NB4 (cell line): Measurements from ENCODE around the gene AKR1A1.

Source experiments
- DNase-seq: peaks from one replicate; pipeline ENCODE4 v3.0.0; 2010; ENCODE audit warnings: low read depth
- H3K4me3 ChIP-seq: one replicate; pipeline ENCODE4 v1.5.1; 2011; ENCODE audit warnings: mild to moderate bottlenecking, low read depth, low read length, moderate library complexity
- MYC ChIP-seq: IDR thresholded peaks from 2 replicates; pipeline ENCODE4 v1.6.1; 2011; ENCODE audit warnings: low read depth, low read length
- POLR2A ChIP-seq: IDR thresholded peaks from 2 replicates; pipeline ENCODE4 v1.6.1; 2011; ENCODE audit warnings: mild to moderate bottlenecking; ENCODE audit not compliant: insufficient read length; ENCODE audit errors: extremely low read depth
- TF ChIP-seq, protein P1 (sequence below): IDR thresholded peaks from one replicate; pipeline ENCODE4 v1.5.1; 2012; ENCODE audit warnings: low read depth, low read length
- TF ChIP-seq, protein P2 (sequence below): IDR thresholded peaks from 2 replicates; pipeline ENCODE4 v1.6.1; 2011; ENCODE audit warnings: low read depth, low read length

AKR1A1 gene

DNA sequence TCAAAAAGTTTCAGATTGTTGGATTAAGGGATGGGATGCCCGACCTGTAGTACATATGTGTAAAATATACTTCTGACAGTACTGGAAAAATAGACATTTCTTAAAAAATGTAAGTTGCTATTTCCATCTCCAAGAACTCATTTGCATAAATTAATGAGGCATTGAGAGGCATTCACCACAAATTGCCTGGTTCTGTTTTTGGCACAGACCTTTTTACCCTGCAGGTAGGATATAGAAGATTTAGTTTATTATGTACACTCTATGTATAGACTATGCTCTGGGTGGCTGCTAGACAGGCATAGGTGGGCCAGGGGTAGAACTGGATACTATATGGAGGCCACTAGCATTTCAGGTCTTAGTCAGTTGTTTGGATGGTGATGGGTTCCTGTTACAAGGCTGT is 65.3 kb downstream of the AKR1A1 start:
- no peak overlapping the region for H3K4me3 ChIP-seq
- TF ChIP-seq, protein P1, sequence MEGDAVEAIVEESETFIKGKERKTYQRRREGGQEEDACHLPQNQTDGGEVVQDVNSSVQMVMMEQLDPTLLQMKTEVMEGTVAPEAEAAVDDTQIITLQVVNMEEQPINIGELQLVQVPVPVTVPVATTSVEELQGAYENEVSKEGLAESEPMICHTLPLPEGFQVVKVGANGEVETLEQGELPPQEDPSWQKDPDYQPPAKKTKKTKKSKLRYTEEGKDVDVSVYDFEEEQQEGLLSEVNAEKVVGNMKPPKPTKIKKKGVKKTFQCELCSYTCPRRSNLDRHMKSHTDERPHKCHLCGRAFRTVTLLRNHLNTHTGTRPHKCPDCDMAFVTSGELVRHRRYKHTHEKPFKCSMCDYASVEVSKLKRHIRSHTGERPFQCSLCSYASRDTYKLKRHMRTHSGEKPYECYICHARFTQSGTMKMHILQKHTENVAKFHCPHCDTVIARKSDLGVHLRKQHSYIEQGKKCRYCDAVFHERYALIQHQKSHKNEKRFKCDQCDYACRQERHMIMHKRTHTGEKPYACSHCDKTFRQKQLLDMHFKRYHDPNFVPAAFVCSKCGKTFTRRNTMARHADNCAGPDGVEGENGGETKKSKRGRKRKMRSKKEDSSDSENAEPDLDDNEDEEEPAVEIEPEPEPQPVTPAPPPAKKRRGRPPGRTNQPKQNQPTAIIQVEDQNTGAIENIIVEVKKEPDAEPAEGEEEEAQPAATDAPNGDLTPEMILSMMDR, result no peak
- TF ChIP-seq MYC, result no peak
- TF ChIP-seq, protein P2, sequence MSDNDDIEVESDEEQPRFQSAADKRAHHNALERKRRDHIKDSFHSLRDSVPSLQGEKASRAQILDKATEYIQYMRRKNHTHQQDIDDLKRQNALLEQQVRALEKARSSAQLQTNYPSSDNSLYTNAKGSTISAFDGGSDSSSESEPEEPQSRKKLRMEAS, result no peak
- no peak for TF ChIP-seq POLR2A
- no peak for DNase-seq

DNA sequence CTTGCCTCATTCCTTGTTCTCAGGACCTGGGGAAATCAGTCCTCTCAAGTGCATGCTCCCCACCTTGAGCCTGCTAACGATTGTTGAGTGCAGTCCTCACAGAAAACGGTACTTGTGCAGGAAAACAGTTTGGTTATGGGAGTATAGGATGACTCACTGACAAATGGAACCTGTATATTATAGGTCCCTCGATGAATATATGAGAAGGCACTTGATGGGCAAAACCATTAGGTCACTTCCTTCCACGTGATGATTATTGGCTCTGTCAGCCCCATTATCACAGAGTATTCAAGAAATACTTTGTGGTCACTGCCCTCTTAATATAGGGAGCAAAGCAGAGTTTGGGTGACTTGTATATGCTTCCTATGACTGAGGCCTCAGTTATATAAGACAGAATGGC is 67.0 kb downstream of the AKR1A1 start:
- peak; percentile 32 for DNase-seq
- no peak overlapping the region for H3K4me3 ChIP-seq
- TF ChIP-seq, protein P2, result no peak
- no peak for TF ChIP-seq MYC
- no peak for TF ChIP-seq POLR2A
- TF ChIP-seq, protein P1, result no peak

DNA sequence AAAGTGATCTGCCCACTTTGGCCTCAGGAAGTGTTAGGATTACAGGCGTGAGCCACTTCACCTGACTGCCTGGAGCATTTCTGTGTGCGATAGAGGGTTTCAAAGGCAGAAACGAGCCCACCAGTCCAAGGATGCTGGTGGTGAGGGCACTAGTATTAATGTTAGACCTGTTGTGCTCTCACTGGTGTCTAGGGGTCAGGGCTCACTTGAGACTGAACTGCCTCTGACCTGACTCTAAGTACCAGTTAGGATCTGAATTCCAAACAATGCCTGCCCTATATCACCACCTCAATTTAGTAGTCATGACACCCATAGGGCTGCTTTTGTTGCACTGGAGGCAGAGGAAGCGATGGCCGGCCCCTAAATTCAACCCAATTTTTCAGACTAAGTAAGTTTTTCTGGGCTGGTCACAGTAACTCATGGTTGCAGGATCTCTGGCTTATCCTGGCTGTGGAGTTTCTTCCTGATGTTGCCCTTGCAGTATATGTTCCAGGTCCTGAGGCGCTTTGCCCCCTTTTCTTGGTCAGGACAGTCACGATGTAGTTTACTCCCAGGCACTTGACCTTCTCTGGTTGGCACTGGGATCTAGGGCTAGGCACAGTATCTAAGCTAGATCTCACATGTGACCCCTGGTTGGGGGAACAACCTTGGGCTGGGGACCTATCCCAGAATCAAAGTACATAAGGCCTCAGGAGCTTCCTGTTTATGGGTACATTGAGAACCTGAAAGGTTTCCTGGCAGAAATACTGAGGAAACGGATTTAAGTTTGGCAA is 68.7 kb downstream of the AKR1A1 start:
- no peak overlapping the region for H3K4me3 ChIP-seq
- peak; percentile 22 for DNase-seq
- TF ChIP-seq MYC (no peak), POLR2A (no peak)
- TF ChIP-seq, protein P1, result no peak
- TF ChIP-seq, protein P2, result no peak
